Skin epidermis (tissue), 12 donors: ENCODE measurements around the gene LYSMD1.
A peak's percentile ranks its signal among the peaks of the same experiment; 100 is the strongest.

ENCODE experiments used
- H3K27ac ChIP-seq, 21 experiments: fragments of 200-600 bp; sonication (generic) in 11 of 21; one replicate each; pipeline ENCODE4 v1.5.0; 2020; ENCODE audit warnings: mild to moderate bottlenecking in 3 of 21, inconsistent platforms in 2 of 21, moderate library complexity in 2 of 21
- H3K4me3 ChIP-seq, 7 experiments: fragments of 200-600 bp; sonication (generic) in 2 of 7; one replicate each; pipeline ENCODE4 v1.5.0; 2020; ENCODE audit warnings: inconsistent platforms in 2 of 7, mild to moderate bottlenecking in 2 of 7, moderate library complexity in 1 of 7

LYSMD1 gene

DNA sequence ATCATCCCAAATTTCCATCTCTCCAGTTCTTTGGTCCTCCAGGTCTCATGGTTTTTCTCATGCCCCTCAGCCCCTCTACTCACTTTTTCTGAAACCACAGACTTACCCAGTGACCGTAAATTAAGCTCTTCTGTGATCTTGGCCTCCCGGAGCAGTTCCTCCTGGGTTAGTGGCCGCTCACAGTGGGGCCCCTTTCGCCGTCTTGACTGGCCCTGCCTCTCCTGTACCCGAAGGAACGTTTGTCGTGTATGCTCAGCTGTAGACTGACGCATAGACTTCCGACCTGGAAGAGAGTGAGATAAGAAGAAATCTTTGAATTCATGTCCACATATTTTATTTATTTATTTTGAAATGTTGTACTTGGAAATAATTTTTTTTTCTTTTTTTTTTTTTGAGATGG lies 18.5 kb upstream of the LYSMD1 start:
- Histone ChIP-seq H3K27ac (no peak overlapping the region), H3K4me3 (no peak overlapping the region)

GRCh38 chr1:151176514-151177045 lies 10.9 kb upstream of the LYSMD1 start:
- H3K27ac ChIP-seq: no peak overlapping the region

DNA sequence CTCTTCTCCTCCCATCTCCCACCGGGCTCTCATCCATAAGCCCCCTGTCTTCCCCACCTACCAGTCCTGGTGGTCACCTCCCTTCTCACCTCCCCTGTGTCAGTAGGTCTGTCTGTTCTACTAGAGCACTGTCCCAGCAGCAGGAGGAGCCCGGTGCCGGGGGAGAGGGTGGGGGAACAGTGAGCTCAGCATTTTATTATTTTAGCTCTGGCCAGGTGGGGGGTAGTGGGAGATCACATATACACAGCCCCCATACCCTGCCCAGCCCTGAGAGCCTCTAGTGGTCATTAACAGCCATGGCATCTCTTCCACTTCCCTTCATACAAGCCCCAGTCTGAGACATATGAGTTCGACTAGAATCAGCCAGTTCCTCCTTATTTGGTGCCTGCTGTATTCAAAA lies 10.2 kb upstream of the LYSMD1 start, which contains the start of gene TMOD4:
Gene TMOD4 (minus strand): TSS at position 119 of the 400 bp plus-strand sequence. CDS start 1,106 bp downstream, outside the sequence.
- Histone ChIP-seq H3K4me3 (no peak within 1 kb of the TSS), H3K27ac (peak within 1 kb of the TSS in 9 of 21 experiments; percentile 17 to 77 (median 56))

More at GRCh38 chr1:151176514-151177045, 10.9 kb upstream of the LYSMD1 start:
- H3K4me3 ChIP-seq: no peak overlapping the region

GRCh38 chr1:151175041-151175741 lies 9.5 kb upstream of the LYSMD1 start:
- H3K4me3 ChIP-seq: no peak overlapping the region
- peak overlapping the region in 9 of 21 experiments; percentile 17 to 77 (median 56) for H3K27ac ChIP-seq

- Histone ChIP-seq H3K27ac (no peak overlapping the region), H3K4me3 (no peak overlapping the region)
Measured at GRCh38 chr1:151171190-151171589, 5.5 kb upstream of the LYSMD1 start.

GRCh38 chr1:151167116-151167515 lies 1.4 kb upstream of the LYSMD1 start:
- peak overlapping the region in 5 of 7 experiments; percentile 42 to 76 (median 72) for H3K4me3 ChIP-seq
- H3K27ac ChIP-seq: peak overlapping the region in 9 of 21 experiments; percentile 82 to 92 (median 88)

- peak overlapping the region in 20 of 21 experiments; percentile 12 to 92 (median 88) for H3K27ac ChIP-seq
- H3K4me3 ChIP-seq: peak overlapping the region; percentile 42 to 77 (median 72)
Measured at GRCh38 chr1:151166505-151166956, 829 bp upstream of the LYSMD1 start.

- peak overlapping the region in 20 of 21 experiments; percentile 52 to 92 (median 86) for H3K27ac ChIP-seq
- peak overlapping the region; percentile 42 to 77 (median 72) for H3K4me3 ChIP-seq
Measured at GRCh38 chr1:151165281-151165737, 393 bp downstream of the LYSMD1 start.

GRCh38 chr1:151164732-151165280 lies 896 bp downstream of the LYSMD1 start:
- peak overlapping the region in 20 of 21 experiments; percentile 52 to 92 (median 86) for H3K27ac ChIP-seq
- H3K4me3 ChIP-seq: peak overlapping the region; percentile 42 to 77 (median 72)

GRCh38 chr1:151159373-151159772 lies 6.3 kb downstream of the LYSMD1 start:
- no peak overlapping the region for H3K4me3 ChIP-seq
- peak overlapping the region in 13 of 21 experiments; percentile 12 to 93 (median 52) for H3K27ac ChIP-seq

GRCh38 chr1:151158751-151159251 lies 6.9 kb downstream of the LYSMD1 start:
- Histone ChIP-seq H3K27ac (peak overlapping the region in 14 of 21 experiments; percentile 7 to 93 (median 52)), H3K4me3 (no peak overlapping the region)

- peak overlapping the region in 13 of 21 experiments; percentile 7 to 93 (median 54) for H3K27ac ChIP-seq
- H3K4me3 ChIP-seq: peak overlapping the region in 3 of 7 experiments; percentile 5 to 43 (median 43)
Measured at GRCh38 chr1:151158326-151158725, 7.4 kb downstream of the LYSMD1 start.

DNA sequence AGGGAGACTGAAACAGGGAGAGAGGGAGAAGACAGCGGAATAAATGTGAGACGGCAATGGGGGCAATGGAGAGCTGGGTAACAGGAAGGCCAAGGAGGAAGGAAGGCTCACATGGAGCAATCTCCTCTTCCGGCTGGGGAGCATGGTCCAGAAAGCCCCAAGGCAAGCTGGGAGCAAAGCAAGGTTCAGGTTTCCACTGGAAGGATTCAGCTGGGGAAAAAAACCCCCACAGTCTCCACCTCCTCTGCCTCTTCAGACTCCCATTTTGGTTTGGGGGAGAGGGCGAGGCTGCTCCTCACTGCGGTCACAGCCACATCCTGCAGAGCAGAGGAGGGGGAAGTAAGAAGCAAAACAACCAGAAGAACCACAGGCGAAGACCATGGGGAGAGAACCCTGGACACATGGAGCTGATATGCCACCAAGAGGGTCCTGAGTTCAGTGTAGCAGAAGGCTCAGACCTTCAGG lies 8.6 kb downstream of the LYSMD1 start:
- H3K4me3 ChIP-seq: peak overlapping the region; percentile 26 to 43 (median 41)
- H3K27ac ChIP-seq: peak overlapping the region in 20 of 21 experiments; percentile 4 to 93 (median 65)

- H3K27ac ChIP-seq: peak within 1 kb of the TSS in 20 of 21 experiments; percentile 4 to 93 (median 65)
- H3K4me3 ChIP-seq: peak within 1 kb of the TSS; percentile 26 to 43 (median 41)
Measured at GRCh38 chr1:151156515-151156819, 9.2 kb downstream of the LYSMD1 start, which contains the start of gene TNFAIP8L2. TSS of gene TNFAIP8L2 (plus strand) at chr1:151156649. CDS start at chr1:151158698, 2,049 bp downstream.

GRCh38 chr1:151147665-151148064 lies 18.0 kb downstream of the LYSMD1 start:
- H3K27ac ChIP-seq: peak overlapping the region in 14 of 21 experiments; percentile 34 to 84 (median 74)

GRCh38 chr1:151147132-151147503 lies 18.6 kb downstream of the LYSMD1 start:
- peak overlapping the region; percentile 59 to 92 (median 64) for H3K4me3 ChIP-seq
- peak overlapping the region in 19 of 21 experiments; percentile 34 to 84 (median 72) for H3K27ac ChIP-seq

More at GRCh38 chr1:151147665-151148064, 18.0 kb downstream of the LYSMD1 start:
- no peak overlapping the region for H3K4me3 ChIP-seq

DNA sequence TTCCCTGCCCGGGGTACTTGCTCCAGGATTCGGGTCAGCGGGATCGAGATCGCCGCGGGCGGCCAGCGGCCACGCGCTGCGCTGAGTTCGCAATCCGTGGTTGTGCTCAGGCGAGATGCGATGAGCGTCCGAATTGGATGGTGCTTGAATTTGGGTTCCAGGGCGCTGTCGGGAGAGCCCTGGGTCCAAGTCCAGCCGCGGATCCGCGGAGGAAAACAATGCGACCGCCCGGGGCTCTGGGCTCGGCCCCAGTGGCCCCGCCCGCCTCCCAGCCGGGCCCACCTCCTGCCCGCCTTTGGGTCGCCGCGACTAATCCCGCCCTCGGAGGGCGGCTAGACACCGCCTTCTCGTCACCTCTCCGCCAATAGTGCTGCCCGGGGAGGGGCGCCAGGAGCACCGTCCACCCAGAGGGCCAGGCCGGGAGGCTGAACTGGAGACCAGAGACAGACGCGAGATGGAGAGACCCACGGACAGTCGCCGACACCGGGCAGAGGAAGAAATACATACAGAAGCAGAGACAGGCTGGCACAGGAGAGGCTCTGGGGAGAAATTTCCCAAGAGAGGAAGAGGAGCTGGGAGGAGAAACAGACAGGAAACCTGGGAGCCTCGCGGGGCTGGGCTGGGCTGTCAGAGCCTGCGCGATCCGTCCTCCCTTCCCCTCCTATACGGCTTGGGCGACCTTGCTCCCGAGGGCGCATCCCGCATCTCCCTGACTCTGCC lies 19.1 kb downstream of the LYSMD1 start, which contains the start of gene SEMA6C:
Gene SEMA6C (minus strand): TSS at position 220 of the 720 bp plus-strand sequence. CDS start 4,010 bp downstream, outside the sequence.
- peak within 1 kb of the TSS in 20 of 21 experiments; percentile 25 to 84 (median 74) for H3K27ac ChIP-seq

GRCh38 chr1:151146072-151146411 lies 19.7 kb downstream of the LYSMD1 start:
- peak overlapping the region in 20 of 21 experiments; percentile 25 to 82 (median 72) for H3K27ac ChIP-seq

More for the DNA sequence above, 19.1 kb downstream of the LYSMD1 start, which contains the start of gene SEMA6C:
- H3K4me3 ChIP-seq: peak within 1 kb of the TSS; percentile 59 to 92 (median 64)

More at GRCh38 chr1:151146072-151146411, 19.7 kb downstream of the LYSMD1 start:
- peak overlapping the region; percentile 59 to 92 (median 64) for H3K4me3 ChIP-seq
